Amygdala (tissue), 56 donors: Measurements from ENCODE around the gene CEP128.

Experiments
- DNase-seq, 56 donors: peaks; one replicate each; lab custom pipeline; 2025; lab: John Stamatoyannopoulos, UW

Gene CEP128

GRCh38 chr14:80781972-80782367 lies 159.6 kb downstream of the CEP128 start:
- DNase-seq, result no peak

- no peak for DNase-seq
These were observed 161.0 kb downstream of the CEP128 start for GRCh38 chr14:80780500-80780899.

- no peak for DNase-seq
These were observed 164.9 kb downstream of the CEP128 start for GRCh38 chr14:80776657-80777056.

GRCh38 chr14:80776186-80776585 lies 165.4 kb downstream of the CEP128 start:
- DNase-seq, result no peak

- DNase-seq, result no peak
These were observed 169.0 kb downstream of the CEP128 start for GRCh38 chr14:80772504-80772903.

- DNase-seq, result no peak
These were observed 170.3 kb downstream of the CEP128 start for GRCh38 chr14:80771201-80771600.

GRCh38 chr14:80770114-80770908 lies 171.2 kb downstream of the CEP128 start:
- no peak for DNase-seq

GRCh38 chr14:80768646-80769045 lies 172.9 kb downstream of the CEP128 start:
- no peak for DNase-seq

GRCh38 chr14:80764921-80765507 lies 176.5 kb downstream of the CEP128 start:
- no peak for DNase-seq

- DNase-seq, result no peak
These were observed 177.0 kb downstream of the CEP128 start for GRCh38 chr14:80764496-80764895.

- no peak for DNase-seq
These were observed 178.8 kb downstream of the CEP128 start for GRCh38 chr14:80762641-80763228.

GRCh38 chr14:80754696-80755095 lies 186.8 kb downstream of the CEP128 start:
- DNase-seq, result no peak

GRCh38 chr14:80751285-80751684 lies 190.3 kb downstream of the CEP128 start:
- no peak for DNase-seq

- no peak for DNase-seq
These were observed 215.3 kb downstream of the CEP128 start for GRCh38 chr14:80726211-80726610.

GRCh38 chr14:80718940-80719339 lies 222.6 kb downstream of the CEP128 start:
- DNase-seq, result no peak

- DNase-seq, result no peak
These were observed 227.1 kb downstream of the CEP128 start for GRCh38 chr14:80714474-80714873.

GRCh38 chr14:80713076-80713850 lies 228.3 kb downstream of the CEP128 start:
- no peak for DNase-seq

- no peak for DNase-seq
These were observed 236.1 kb downstream of the CEP128 start for GRCh38 chr14:80705241-80705980.

GRCh38 chr14:80700601-80701000 lies 240.9 kb downstream of the CEP128 start:
- DNase-seq, result no peak

GRCh38 chr14:80699861-80700260 lies 241.7 kb downstream of the CEP128 start:
- no peak for DNase-seq
